ENCODE results near the gene TRMT10B. TPM values are rescaled to one million over a fixed set of nuclear protein-coding genes. Genes with fewer than 3 reads are reported as not detected.

TRMT10B gene
- total and polyA plus RNA-seq, 2 donors from 2014 or later, result 5.2 to 12.4 TPM

- FAIRE-seq, result no peak
- no peak overlapping the region for H3K4me3 ChIP-seq (ENCODE audit: low read length in 3 of 3)
These were observed 34.1 kb upstream of the TRMT10B start for GRCh38 chr9:37719526-37719925.

DNA sequence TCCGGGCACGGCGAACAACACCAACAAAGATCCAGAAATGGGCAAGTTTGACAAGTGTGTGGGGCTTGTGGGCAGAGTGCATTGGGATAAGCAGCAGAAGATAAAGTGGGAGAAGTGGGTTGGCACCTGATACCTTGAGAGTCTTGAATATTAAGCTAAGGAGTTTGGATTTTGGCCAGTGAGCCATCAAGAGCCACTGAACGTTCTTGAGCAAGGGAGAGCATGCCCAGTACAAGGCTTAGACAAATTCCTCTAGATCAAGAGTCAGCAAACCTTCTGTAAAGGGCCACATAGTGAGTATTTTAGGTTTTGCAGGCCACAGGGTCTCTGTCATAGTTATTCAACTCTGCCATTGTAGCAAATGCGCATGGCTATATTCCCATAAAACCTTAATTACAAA is 26.6 kb upstream of the TRMT10B start:
- no peaks in the 10 kb centered on the region for H3K36me3 ChIP-seq (ENCODE audit: control insufficient read depth in 2 of 3, insufficient read depth in 3 of 3, low read length in 3 of 3)
- H3K9me3 ChIP-seq (ENCODE audit: control insufficient read depth in 2 of 3, insufficient read depth in 1 of 3, low read length in 3 of 3), result no peaks in the 10 kb centered on the region
- DNase-seq (no peak), FAIRE-seq (no peak)
- intact Hi-C loops (cut with DNase I), result no loop called here
- no peaks in the 10 kb centered on the region for H3K27me3 ChIP-seq (ENCODE audit: control insufficient read depth, insufficient read depth, low read length)
- H3K4me1 ChIP-seq (ENCODE audit: control insufficient read depth in 2 of 3, insufficient read depth in 2 of 3, low read depth in 1 of 3, low read length in 3 of 3), result no peaks in the 10 kb centered on the region
- no peak overlapping the region for H3K27ac ChIP-seq (ENCODE audit: low read depth in 2 of 2, low read length in 2 of 2)
- no peak overlapping the region for H3K9ac ChIP-seq (ENCODE audit: low read length in 3 of 3)
- TF ChIP-seq, protein P1, sequence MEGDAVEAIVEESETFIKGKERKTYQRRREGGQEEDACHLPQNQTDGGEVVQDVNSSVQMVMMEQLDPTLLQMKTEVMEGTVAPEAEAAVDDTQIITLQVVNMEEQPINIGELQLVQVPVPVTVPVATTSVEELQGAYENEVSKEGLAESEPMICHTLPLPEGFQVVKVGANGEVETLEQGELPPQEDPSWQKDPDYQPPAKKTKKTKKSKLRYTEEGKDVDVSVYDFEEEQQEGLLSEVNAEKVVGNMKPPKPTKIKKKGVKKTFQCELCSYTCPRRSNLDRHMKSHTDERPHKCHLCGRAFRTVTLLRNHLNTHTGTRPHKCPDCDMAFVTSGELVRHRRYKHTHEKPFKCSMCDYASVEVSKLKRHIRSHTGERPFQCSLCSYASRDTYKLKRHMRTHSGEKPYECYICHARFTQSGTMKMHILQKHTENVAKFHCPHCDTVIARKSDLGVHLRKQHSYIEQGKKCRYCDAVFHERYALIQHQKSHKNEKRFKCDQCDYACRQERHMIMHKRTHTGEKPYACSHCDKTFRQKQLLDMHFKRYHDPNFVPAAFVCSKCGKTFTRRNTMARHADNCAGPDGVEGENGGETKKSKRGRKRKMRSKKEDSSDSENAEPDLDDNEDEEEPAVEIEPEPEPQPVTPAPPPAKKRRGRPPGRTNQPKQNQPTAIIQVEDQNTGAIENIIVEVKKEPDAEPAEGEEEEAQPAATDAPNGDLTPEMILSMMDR (IDR thresholded peaks at IDR 0.05; ENCODE audit: borderline replicate concordance, extremely low read depth, insufficient read depth), result no peak
- no peak overlapping the region for H3K4me3 ChIP-seq (ENCODE audit: low read length in 3 of 3)

More at GRCh38 chr9:37719526-37719925, 34.1 kb upstream of the TRMT10B start:
- intact Hi-C loops (cut with DNase I), result no loop called here
- peaks cover 0 to 10% (median 2%) of the 10 kb centered on the region in 3 donors for H3K4me1 ChIP-seq (ENCODE audit: control insufficient read depth in 2 of 3, insufficient read depth in 2 of 3, low read depth in 1 of 3, low read length in 3 of 3)
- H3K36me3 ChIP-seq (ENCODE audit: control insufficient read depth in 2 of 3, insufficient read depth in 3 of 3, low read length in 3 of 3), result no peaks in the 10 kb centered on the region
- TF ChIP-seq, protein P1 (IDR thresholded peaks at IDR 0.05; ENCODE audit: borderline replicate concordance, extremely low read depth, insufficient read depth), result no peak
- no peaks in the 10 kb centered on the region for H3K9me3 ChIP-seq (ENCODE audit: control insufficient read depth in 2 of 3, insufficient read depth in 1 of 3, low read length in 3 of 3)
- H3K27ac ChIP-seq (ENCODE audit: low read depth in 2 of 2, low read length in 2 of 2), result no peak overlapping the region
- H3K27me3 ChIP-seq (ENCODE audit: control insufficient read depth, insufficient read depth, low read length), result no peaks in the 10 kb centered on the region
- DNase-seq, result no peak
- H3K9ac ChIP-seq (ENCODE audit: low read length in 3 of 3), result no peak overlapping the region

DNA sequence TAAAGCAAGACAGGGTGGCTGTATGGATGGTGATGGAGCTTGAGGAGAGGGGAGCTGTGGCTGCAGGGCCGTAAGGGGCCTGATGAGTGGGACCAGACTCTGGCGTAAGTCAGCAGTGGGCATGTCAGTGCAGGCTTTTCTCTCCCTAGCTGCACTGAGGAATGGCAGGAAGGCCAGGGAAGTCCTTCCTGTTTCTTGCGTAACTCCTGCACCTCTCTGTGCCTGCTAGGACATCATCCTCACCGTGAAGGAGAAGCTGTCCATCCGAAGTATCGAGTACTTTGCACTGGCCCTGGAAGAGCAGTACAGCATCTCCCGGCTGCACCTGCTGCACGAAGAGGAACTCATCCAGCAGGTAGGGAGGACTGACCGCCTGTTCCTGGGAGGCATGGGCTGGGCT is 24.1 kb upstream of the TRMT10B start:
- no peak overlapping the region for H3K27ac ChIP-seq (ENCODE audit: low read depth in 2 of 2, low read length in 2 of 2)
- no peaks in the 10 kb centered on the region for H3K9me3 ChIP-seq (ENCODE audit: control insufficient read depth in 2 of 3, insufficient read depth in 1 of 3, low read length in 3 of 3)
- FAIRE-seq (no peak), DNase-seq (no peak)
- TF ChIP-seq, protein P1 (IDR thresholded peaks at IDR 0.05; ENCODE audit: borderline replicate concordance, extremely low read depth, insufficient read depth), result no peak
- H3K4me1 ChIP-seq (ENCODE audit: control insufficient read depth in 2 of 3, insufficient read depth in 2 of 3, low read depth in 1 of 3, low read length in 3 of 3), result no peaks in the 10 kb centered on the region
- no peak overlapping the region for H3K4me3 ChIP-seq (ENCODE audit: low read length in 3 of 3)
- no peaks in the 10 kb centered on the region for H3K27me3 ChIP-seq (ENCODE audit: control insufficient read depth, insufficient read depth, low read length)
- intact Hi-C loops (cut with DNase I), result no loop called here
- no peak overlapping the region for H3K9ac ChIP-seq (ENCODE audit: low read length in 3 of 3)
- H3K36me3 ChIP-seq (ENCODE audit: control insufficient read depth in 2 of 3, insufficient read depth in 3 of 3, low read length in 3 of 3), result no peaks in the 10 kb centered on the region

DNA sequence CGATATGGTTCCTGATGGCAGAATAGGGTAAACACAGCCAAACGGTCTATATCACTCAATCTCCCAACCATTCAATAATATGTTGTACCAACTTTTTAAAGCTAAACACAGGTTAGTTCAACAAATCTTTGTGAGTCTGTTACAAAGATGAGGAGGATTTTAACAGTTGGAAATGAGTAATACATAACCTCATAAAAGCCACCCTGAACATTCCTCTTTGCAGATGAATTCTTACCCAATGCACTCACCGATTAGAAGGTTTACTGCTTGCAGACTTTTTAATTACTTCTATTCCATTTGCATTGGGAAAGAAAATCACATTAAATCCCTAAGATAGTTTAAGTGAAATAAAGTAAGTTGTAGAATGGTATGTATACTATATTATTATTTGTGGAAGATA is 23.3 kb upstream of the TRMT10B start:
- Histone ChIP-seq H3K27me3 (ENCODE audit: control insufficient read depth, insufficient read depth, low read length) (no peaks in the 10 kb centered on the region), H3K4me3 (ENCODE audit: low read length in 3 of 3) (no peak overlapping the region), H3K9me3 (ENCODE audit: control insufficient read depth in 2 of 3, insufficient read depth in 1 of 3, low read length in 3 of 3) (no peaks in the 10 kb centered on the region), H3K27ac (ENCODE audit: low read depth in 2 of 2, low read length in 2 of 2) (no peak overlapping the region), H3K36me3 (ENCODE audit: control insufficient read depth in 2 of 3, insufficient read depth in 3 of 3, low read length in 3 of 3) (no peaks in the 10 kb centered on the region), H3K4me1 (ENCODE audit: control insufficient read depth in 2 of 3, insufficient read depth in 2 of 3, low read depth in 1 of 3, low read length in 3 of 3) (no peaks in the 10 kb centered on the region), H3K9ac (ENCODE audit: low read length in 3 of 3) (no peak overlapping the region)
- DNase-seq, result no peak
- intact Hi-C loops (cut with DNase I), result no loop called here
- no peak for FAIRE-seq
- TF ChIP-seq, protein P1 (IDR thresholded peaks at IDR 0.05; ENCODE audit: borderline replicate concordance, extremely low read depth, insufficient read depth), result no peak
